SK-MEL-5 (cell line): ENCODE measurements around the gene TMEM92. TPM values are rescaled to one million over a fixed set of nuclear protein-coding genes. Genes with fewer than 3 reads are reported as not detected.
A peak's percentile ranks its signal among the peaks of the same experiment; 100 is the strongest.
"Not testable (repeated sequence)": the region's sequence is repeated elsewhere in the genome, so short reads cannot be mapped to it uniquely, and the experiment has no call there.

Experiments used
- DNase-seq: peaks from one replicate; pipeline ENCODE4 v3.0.0-alpha.2; 2016; ENCODE audit warnings: low read depth, low spot score
- in situ Hi-C: cut with HindIII; loops from 2 replicates; pipeline ENCODE4 v1.10.0; 2016; ENCODE audit warnings: low sequenced_read_pairs, high pct_unique_total_duplicates, low pct_unique_long_range_greater_than_20kb
- total RNA-seq: library from RNA; depleted of rRNA; stranded (reverse); fragments of >200 nt; shearing (Covaris generic); gene quantifications from 2 replicates; pipeline ENCODE4 v1.2.3, GENCODE V29; 2014

The TMEM92 gene
- total RNA-seq, 1 experiment from 2014 or later, result 0.08 TPM

- in situ Hi-C loops, result no loop called here
- DNase-seq, result no peak
Measured at GRCh38 chr17:50285941-50286340, 11.7 kb downstream of the TMEM92 start.

GRCh38 chr17:50287302-50287701 lies 13.0 kb downstream of the TMEM92 start:
- DNase-seq, in situ Hi-C loops: not testable (repeated sequence)

- no peak for DNase-seq
- in situ Hi-C loops, result no loop called here
Measured at GRCh38 chr17:50288306-50288705, 14.0 kb downstream of the TMEM92 start.

- in situ Hi-C loops, result no loop called here
- DNase-seq, result no peak
Measured at GRCh38 chr17:50289278-50289677, 15.0 kb downstream of the TMEM92 start.

GRCh38 chr17:50289991-50290702 lies 15.9 kb downstream of the TMEM92 start:
- in situ Hi-C loops, result no loop called here

GRCh38 chr17:50290933-50291332 lies 16.7 kb downstream of the TMEM92 start:
- in situ Hi-C loops, result no loop called here
- DNase-seq, result no peak

More at GRCh38 chr17:50289991-50290702, 15.9 kb downstream of the TMEM92 start:
- DNase-seq, result no peak

- in situ Hi-C loops, result no loop called here
- DNase-seq, result no peak
Measured at GRCh38 chr17:50292465-50292864, 18.2 kb downstream of the TMEM92 start.

GRCh38 chr17:50295021-50295420 lies 20.8 kb downstream of the TMEM92 start:
- in situ Hi-C loops, result no loop called here
- no peak for DNase-seq

GRCh38 chr17:50297407-50297865 lies 23.2 kb downstream of the TMEM92 start:
- peak; percentile 66 for DNase-seq
- in situ Hi-C loops, result no loop called here

GRCh38 chr17:50298018-50298417 lies 23.8 kb downstream of the TMEM92 start:
- no peak for DNase-seq
- in situ Hi-C loops, result no loop called here

- in situ Hi-C loops, result no loop called here
- DNase-seq, result no peak
Measured at GRCh38 chr17:50299776-50300175, 25.5 kb downstream of the TMEM92 start.

- in situ Hi-C loops, DNase-seq: not testable (repeated sequence)
Measured at GRCh38 chr17:50300824-50301223, 26.6 kb downstream of the TMEM92 start.

GRCh38 chr17:50301891-50302584 lies 27.8 kb downstream of the TMEM92 start:
- DNase-seq, result no peak
- in situ Hi-C loops, result no loop called here

- in situ Hi-C loops, result no loop called here
- DNase-seq, result no peak
Measured at GRCh38 chr17:50303051-50303450, 28.8 kb downstream of the TMEM92 start.

- in situ Hi-C loops, result no loop called here
- no peak for DNase-seq
Measured at GRCh38 chr17:50303596-50303995, 29.3 kb downstream of the TMEM92 start.

- in situ Hi-C loops, result no loop called here
- DNase-seq, result no peak
Measured at GRCh38 chr17:50304781-50305404, 30.6 kb downstream of the TMEM92 start.

GRCh38 chr17:50307654-50308053 lies 33.4 kb downstream of the TMEM92 start:
- in situ Hi-C loops, result no loop called here
- DNase-seq, result no peak

- in situ Hi-C loops, result no loop called here
- no peak for DNase-seq
Measured at GRCh38 chr17:50308666-50309065, 34.4 kb downstream of the TMEM92 start.
